GM06990 (cell line): ENCODE results near the gene ROBO1.

Experiments
- DNase-seq: peaks from one replicate; pipeline ENCODE4 v3.0.0-alpha.2; 2011; ENCODE audit not compliant: insufficient read length; ENCODE audit errors: extremely low read depth
- H3K27me3 ChIP-seq: replicated peaks from 2 replicates; pipeline ENCODE4 v1.6.0; 2011; ENCODE audit warnings: low read length; ENCODE audit not compliant: control insufficient read depth, insufficient read depth
- H3K36me3 ChIP-seq: 2 replicates; pipeline ENCODE4 v1.5.1; 2011; ENCODE audit warnings: low read length; ENCODE audit not compliant: control insufficient read depth, insufficient read depth
- H3K4me3 ChIP-seq: replicated peaks from 2 replicates; pipeline ENCODE4 v1.5.1; 2011; ENCODE audit warnings: low read depth, mild to moderate bottlenecking, control low read depth, low read length
- CTCF ChIP-seq: IDR thresholded peaks from 2 replicates; pipeline ENCODE4 v1.5.1; 2011; ENCODE audit warnings: low read length, control low read depth, mild to moderate bottlenecking, inconsistent platforms; ENCODE audit not compliant: insufficient read depth, poor library complexity, severe bottlenecking

The ROBO1 gene

GRCh38 chr3:78913711-78914110 lies 854.1 kb downstream of the ROBO1 start:
- no peak for DNase-seq
- no peaks in the 10 kb centered on the region for H3K36me3 ChIP-seq

GRCh38 chr3:78912687-78913086 lies 855.1 kb downstream of the ROBO1 start:
- H3K36me3 ChIP-seq = no peaks in the 10 kb centered on the region
- H3K27me3 ChIP-seq = no peaks in the 10 kb centered on the region
- DNase-seq = no peak
- no peak for TF ChIP-seq CTCF
- no peak overlapping the region for H3K4me3 ChIP-seq

More at GRCh38 chr3:78913711-78914110, 854.1 kb downstream of the ROBO1 start:
- H3K27me3 ChIP-seq = no peaks in the 10 kb centered on the region
- no peak for TF ChIP-seq CTCF
- no peak overlapping the region for H3K4me3 ChIP-seq

- TF ChIP-seq CTCF = no peak
- H3K27me3 ChIP-seq = no peaks in the 10 kb centered on the region
- no peak for DNase-seq
- no peak overlapping the region for H3K4me3 ChIP-seq
- no peaks in the 10 kb centered on the region for H3K36me3 ChIP-seq
These were observed 855.5 kb downstream of the ROBO1 start for GRCh38 chr3:78912259-78912658.

GRCh38 chr3:78911394-78911793 lies 856.4 kb downstream of the ROBO1 start:
- no peaks in the 10 kb centered on the region for H3K36me3 ChIP-seq
- no peaks in the 10 kb centered on the region for H3K27me3 ChIP-seq
- no peak for TF ChIP-seq CTCF
- no peak for DNase-seq
- no peak overlapping the region for H3K4me3 ChIP-seq

- Histone ChIP-seq H3K4me3 (no peak overlapping the region), H3K36me3 (no peaks in the 10 kb centered on the region), H3K27me3 (no peaks in the 10 kb centered on the region)
- DNase-seq = no peak
- no peak for TF ChIP-seq CTCF
These were observed 859.6 kb downstream of the ROBO1 start for GRCh38 chr3:78908236-78908635.

GRCh38 chr3:78907367-78907766 lies 860.4 kb downstream of the ROBO1 start:
- Histone ChIP-seq H3K4me3 (no peak overlapping the region), H3K27me3 (no peaks in the 10 kb centered on the region), H3K36me3 (no peaks in the 10 kb centered on the region)
- DNase-seq = no peak
- TF ChIP-seq CTCF = no peak
